Loucy (cell line): Measurements from ENCODE around the gene CHST6.
"Not testable (repeated sequence)": the region's sequence is repeated elsewhere in the genome, so short reads cannot be mapped to it uniquely, and the experiment has no call there.

Experiments used
- H2AFZ ChIP-seq: fragments of 200-600 bp; sonication (generic); 2 replicates; pipeline ENCODE4 v1.6.0; 2016; ENCODE audit warnings: antibody characterized with exemption, mild to moderate bottlenecking, low read length, moderate library complexity
- H3F3A ChIP-seq: fragments of 200-600 bp; 2 replicates; pipeline ENCODE4 v1.6.0; 2016; ENCODE audit warnings: antibody characterized with exemption, low read depth, mild to moderate bottlenecking
- H3K27me3 ChIP-seq: fragments of 200-600 bp; sonication (generic); 2 replicates; pipeline ENCODE4 v1.6.1; 2014; ENCODE audit warnings: low read length, mild to moderate bottlenecking; ENCODE audit not compliant: insufficient read depth, poor library complexity, severe bottlenecking
- H3K36me3 ChIP-seq: fragments of 200-600 bp; sonication (generic); 2 replicates; pipeline ENCODE4 v1.6.1; 2016; ENCODE audit warnings: low read length; ENCODE audit not compliant: insufficient read depth
- H3K4me1 ChIP-seq: fragments of 200-600 bp; sonication (generic); 2 replicates; pipeline ENCODE4 v1.5.1; 2014; ENCODE audit warnings: low read length, mild to moderate bottlenecking; ENCODE audit not compliant: insufficient read depth, poor library complexity, severe bottlenecking
- H3K4me2 ChIP-seq: fragments of 200-600 bp; sonication (generic); 2 replicates; pipeline ENCODE4 v1.6.0; 2014; ENCODE audit warnings: antibody characterized with exemption, low read length, low read depth, mild to moderate bottlenecking; ENCODE audit not compliant: poor library complexity, severe bottlenecking
- H3K4me3 ChIP-seq: fragments of 200-600 bp; sonication (generic); 2 replicates; pipeline ENCODE4 v1.5.1; 2014; ENCODE audit warnings: low read length, mild to moderate bottlenecking, mixed read lengths; ENCODE audit not compliant: poor library complexity, severe bottlenecking
- H3K79me2 ChIP-seq: fragments of 200-600 bp; sonication (generic); 2 replicates; pipeline ENCODE4 v1.6.1; 2014; ENCODE audit warnings: low read length; ENCODE audit not compliant: insufficient read depth
- H3K9ac ChIP-seq: fragments of 200-600 bp; sonication (generic); 2 replicates; pipeline ENCODE4 v1.6.0; 2014; ENCODE audit warnings: mild to moderate bottlenecking, low read depth, low read length, moderate library complexity; ENCODE audit not compliant: poor library complexity, severe bottlenecking
- H3K9me2 ChIP-seq: fragments of 200-600 bp; sonication (generic); replicated peaks from 2 replicates; pipeline ENCODE4 v1.6.1; 2016; ENCODE audit warnings: low read depth, low read length, mixed read lengths
- H3K9me3 ChIP-seq: fragments of 200-600 bp; sonication (generic); 2 replicates; pipeline ENCODE4 v1.6.1; 2014; ENCODE audit warnings: mild to moderate bottlenecking, antibody characterized with exemption, low read length, low read depth; ENCODE audit not compliant: insufficient read depth
- H4K20me1 ChIP-seq: fragments of 200-600 bp; sonication (generic); 2 replicates; pipeline ENCODE4 v1.6.0; 2014; ENCODE audit warnings: antibody characterized with exemption, low read length, mild to moderate bottlenecking; ENCODE audit not compliant: insufficient read depth, poor library complexity, severe bottlenecking
- EZH2phosphoT487 ChIP-seq: fragments of 200-600 bp; IDR thresholded peaks from 2 replicates; pipeline ENCODE4 v1.6.1; 2018; ENCODE audit warnings: antibody characterized with exemption, mild to moderate bottlenecking, moderate library complexity, borderline replicate concordance
- TF ChIP-seq, protein P1 (sequence below): fragments of 200-600 bp; sonication (generic); conservative IDR thresholded peaks from 2 replicates; pipeline ENCODE4 v1.5.1; 2014; ENCODE audit warnings: mild to moderate bottlenecking, antibody characterized with exemption, low read length

CHST6 gene

DNA sequence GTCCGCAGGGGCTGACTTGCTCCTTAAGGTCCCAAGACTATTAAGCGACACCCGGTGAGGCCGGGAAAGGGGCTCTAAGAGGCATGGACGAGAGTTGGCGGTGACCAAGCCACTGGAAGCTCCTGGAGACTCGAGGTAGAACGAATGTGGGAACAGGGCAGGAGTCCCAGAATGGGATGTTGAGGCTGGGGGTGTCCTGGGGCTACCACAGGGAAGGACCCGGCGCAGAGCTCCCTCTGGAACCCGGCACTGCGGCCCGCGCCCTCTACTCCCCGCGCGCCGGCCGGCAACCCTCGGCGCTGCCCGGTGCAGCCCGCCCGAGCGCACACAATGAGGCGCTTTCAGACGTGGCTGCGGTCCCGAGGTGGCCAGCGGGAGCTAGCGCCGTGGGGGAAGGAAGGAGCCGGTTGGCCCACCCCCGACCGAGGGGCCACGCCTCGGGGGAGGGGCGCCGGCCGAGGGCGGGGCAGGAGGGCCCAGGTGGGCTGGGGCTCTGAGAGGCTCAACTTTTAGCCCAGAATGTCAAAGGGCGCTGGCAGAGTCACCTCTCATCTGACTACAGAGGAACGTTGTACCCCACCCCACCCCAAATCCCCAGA is at the start of gene CHST6:
Gene CHST6, minus strand, starts transcription at position 366 of the 599 bp plus-strand sequence. CDS start 15,613 bp downstream, outside the sequence.
- H3K9me3 ChIP-seq, result no peaks in the 10 kb centered on the region
- H3K4me1 ChIP-seq, result no peaks in the 10 kb centered on the region
- no peaks in the 10 kb centered on the region for H3K79me2 ChIP-seq
- TF ChIP-seq, protein P1, sequence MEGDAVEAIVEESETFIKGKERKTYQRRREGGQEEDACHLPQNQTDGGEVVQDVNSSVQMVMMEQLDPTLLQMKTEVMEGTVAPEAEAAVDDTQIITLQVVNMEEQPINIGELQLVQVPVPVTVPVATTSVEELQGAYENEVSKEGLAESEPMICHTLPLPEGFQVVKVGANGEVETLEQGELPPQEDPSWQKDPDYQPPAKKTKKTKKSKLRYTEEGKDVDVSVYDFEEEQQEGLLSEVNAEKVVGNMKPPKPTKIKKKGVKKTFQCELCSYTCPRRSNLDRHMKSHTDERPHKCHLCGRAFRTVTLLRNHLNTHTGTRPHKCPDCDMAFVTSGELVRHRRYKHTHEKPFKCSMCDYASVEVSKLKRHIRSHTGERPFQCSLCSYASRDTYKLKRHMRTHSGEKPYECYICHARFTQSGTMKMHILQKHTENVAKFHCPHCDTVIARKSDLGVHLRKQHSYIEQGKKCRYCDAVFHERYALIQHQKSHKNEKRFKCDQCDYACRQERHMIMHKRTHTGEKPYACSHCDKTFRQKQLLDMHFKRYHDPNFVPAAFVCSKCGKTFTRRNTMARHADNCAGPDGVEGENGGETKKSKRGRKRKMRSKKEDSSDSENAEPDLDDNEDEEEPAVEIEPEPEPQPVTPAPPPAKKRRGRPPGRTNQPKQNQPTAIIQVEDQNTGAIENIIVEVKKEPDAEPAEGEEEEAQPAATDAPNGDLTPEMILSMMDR, result no peak
- TF ChIP-seq EZH2phosphoT487, result no peak
- no peak within 1 kb of the TSS for H2AFZ ChIP-seq
- H4K20me1 ChIP-seq, result no peaks in the 10 kb centered on the region
- no peak within 1 kb of the TSS for H3K9ac ChIP-seq
- no peaks in the 10 kb centered on the region for H3K27me3 ChIP-seq
- no peaks in the 10 kb centered on the region for H3K9me2 ChIP-seq
- H3F3A ChIP-seq, result no peaks in the 10 kb centered on the region
- H3K36me3 ChIP-seq, result no peaks in the 10 kb centered on the region
- H3K4me3 ChIP-seq, result no peak within 1 kb of the TSS
- H3K4me2 ChIP-seq, result no peak within 1 kb of the TSS

DNA sequence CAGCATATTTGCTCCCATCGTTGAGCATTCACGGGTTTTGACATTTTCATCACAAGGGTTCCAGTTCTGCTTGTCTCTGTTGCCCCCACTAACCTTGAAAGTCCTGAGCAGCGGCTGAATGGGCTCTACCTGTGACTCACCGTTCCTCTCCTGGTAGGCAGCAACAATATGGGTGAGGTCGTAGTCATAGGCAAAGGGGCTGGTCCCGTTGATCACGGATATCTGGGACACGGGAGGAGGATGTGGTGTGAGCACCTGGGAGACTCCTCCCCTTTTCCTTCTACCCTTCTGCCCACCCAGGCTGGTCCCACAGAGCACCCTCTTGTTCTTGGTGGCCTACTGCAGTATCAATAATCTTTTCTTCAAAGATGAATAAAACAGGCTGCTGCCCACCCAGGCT is 47.2 kb upstream of the CHST6 start:
- H3K4me1 ChIP-seq, H3K9me3 ChIP-seq, H3F3A ChIP-seq, H4K20me1 ChIP-seq, H3K79me2 ChIP-seq, H3K27me3 ChIP-seq, H3K36me3 ChIP-seq, H2AFZ ChIP-seq, H3K4me3 ChIP-seq, H3K4me2 ChIP-seq, H3K9ac ChIP-seq, H3K9me2 ChIP-seq: not testable (repeated sequence)

- H3K36me3 ChIP-seq, result no peaks in the 10 kb centered on the region
- no peaks in the 10 kb centered on the region for H3K9me3 ChIP-seq
Observed at GRCh38 chr16:75541236-75541635, 46.0 kb upstream of the CHST6 start.

GRCh38 chr16:75538882-75539565 is 43.8 kb upstream of the CHST6 start:
- not testable (repeated sequence) for H3K4me1 ChIP-seq, H3K9ac ChIP-seq, H3K36me3 ChIP-seq, H3K9me3 ChIP-seq, H2AFZ ChIP-seq, H3F3A ChIP-seq, H3K27me3 ChIP-seq, H3K4me2 ChIP-seq, H3K4me3 ChIP-seq, H3K9me2 ChIP-seq, H3K79me2 ChIP-seq, H4K20me1 ChIP-seq

More at GRCh38 chr16:75541236-75541635, 46.0 kb upstream of the CHST6 start:
- TF ChIP-seq, protein P1, result no peak
- no peak for TF ChIP-seq EZH2phosphoT487
- no peak overlapping the region for H3K4me3 ChIP-seq
- no peaks in the 10 kb centered on the region for H3K27me3 ChIP-seq
- H4K20me1 ChIP-seq, result no peaks in the 10 kb centered on the region
- H3K9ac ChIP-seq, result no peak overlapping the region
- no peaks in the 10 kb centered on the region for H3F3A ChIP-seq
- no peaks in the 10 kb centered on the region for H3K4me1 ChIP-seq
- no peak overlapping the region for H2AFZ ChIP-seq
- H3K9me2 ChIP-seq, result no peaks in the 10 kb centered on the region
- H3K4me2 ChIP-seq, result no peak overlapping the region
- H3K79me2 ChIP-seq, result no peaks in the 10 kb centered on the region
